MCF 10A (cell line): Measurements from ENCODE around the gene DGKD. TPM values are rescaled to one million over a fixed set of nuclear protein-coding genes. Genes with fewer than 3 reads are reported as not detected.

Source experiments
- BruUV-seq: library from RNA; stranded (reverse); fragments of 400-500 nt; replicated peaks from 2 replicates; lab custom pipeline; 2021; lab: Mats Ljungman, UMichigan
- CTCF ChIA-PET: fragments of 300-600 bp; sonication (Branson Sonifier 250); formaldehyde crosslinking; extraction: SDS; loops from one replicate; lab custom pipeline; 2021; ENCODE audit warnings: antibody characterized with exemption, inconsistent platforms; lab: Yijun Ruan, JAX
- POLR2A ChIA-PET: fragments of 300-600, 350-650 bp; sonication (Branson Sonifier 250); formaldehyde crosslinking; extraction: SDS; loops from one replicate; lab custom pipeline; 2020; ENCODE audit warnings: antibody characterized with exemption, inconsistent platforms; lab: Yijun Ruan, JAX
- DNase-seq: peaks from one replicate; pipeline ENCODE4 v3.0.0-alpha.2; 2018; ENCODE audit not compliant: unreplicated experiment
- H3K27ac Mint-ChIP-seq: one replicate; pipeline ENCODE4 v1.8.0; 2022; ENCODE audit warnings: mild to moderate bottlenecking, low read depth, mixed read lengths; ENCODE audit not compliant: unreplicated experiment
- H3K27me3 Mint-ChIP-seq: one replicate; pipeline ENCODE4 v1.8.0; 2022; ENCODE audit warnings: mixed read lengths; ENCODE audit not compliant: insufficient read depth, unreplicated experiment
- H3K36me3 Mint-ChIP-seq: one replicate; pipeline ENCODE4 v1.8.0; 2022; ENCODE audit warnings: mild to moderate bottlenecking, moderate library complexity, mixed read lengths; ENCODE audit not compliant: insufficient read depth, unreplicated experiment
- H3K4me1 Mint-ChIP-seq: one replicate; pipeline ENCODE4 v1.8.0; 2022; ENCODE audit warnings: mixed read lengths; ENCODE audit not compliant: insufficient read depth, unreplicated experiment
- H3K4me3 Mint-ChIP-seq: one replicate; pipeline ENCODE4 v1.8.0; 2022; ENCODE audit warnings: mild to moderate bottlenecking, moderate library complexity, mixed read lengths; ENCODE audit not compliant: unreplicated experiment
- H3K9me3 Mint-ChIP-seq: one replicate; pipeline ENCODE4 v1.8.0; 2022; ENCODE audit warnings: mixed read lengths; ENCODE audit not compliant: unreplicated experiment
- CTCF ChIP-seq: fragments of 200-600 bp; IDR thresholded peaks from one replicate; pipeline ENCODE4 v1.8.0; 2022; ENCODE audit warnings: antibody characterized with exemption, mild to moderate bottlenecking; ENCODE audit not compliant: unreplicated experiment
- intact Hi-C: fragments of 100-400 bp; cut with micrococcal nuclease; formaldehyde crosslinking; loops from 2 replicates; pipeline ENCODE4 v1.14.1; 2022
- total RNA-seq: library from RNA; stranded (reverse); gene quantifications from 2 replicates; pipeline ENCODE4 v1.2.3, GENCODE V29; 2022

Gene DGKD
- total RNA-seq, 1 experiment from 2014 or later, result 59.1 TPM

- CTCF ChIA-PET, result interaction anchor here (0.5 to 1.3 kb wide), 2 partner anchors 9 to 260 kb away, joined by 3 to 5 read pairs; no protein-coding TSS in a partner anchor
- no peak overlapping the region for H3K27ac Mint-ChIP-seq
- peaks cover 59% of the 10 kb centered on the region for H3K36me3 Mint-ChIP-seq
Measured at GRCh38 chr2:233450864-233451575, 96.7 kb downstream of the DGKD start.

GRCh38 chr2:233451950-233452349 is 97.7 kb downstream of the DGKD start:
- POLR2A ChIA-PET, result no interaction called here
- no TSS peak for BruUV-seq
- Mint-ChIP-seq H3K4me3 (no peak overlapping the region), H3K9me3 (no peaks in the 10 kb centered on the region), H3K27me3 (no peaks in the 10 kb centered on the region), H3K36me3 (peaks cover 63% of the 10 kb centered on the region), H3K27ac (no peak overlapping the region), H3K4me1 (peaks cover 4% of the 10 kb centered on the region)
- intact Hi-C loops, result no loop called here
- no peak for TF ChIP-seq CTCF
- DNase-seq, result no peak
- CTCF ChIA-PET, result interaction anchor here (0.6 to 1.3 kb wide), 4 partner anchors 9 to 259 kb away, joined by 3 to 5 read pairs (median 4); no protein-coding TSS in a partner anchor

More at GRCh38 chr2:233450864-233451575, 96.7 kb downstream of the DGKD start:
- H3K4me3 Mint-ChIP-seq, result no peak overlapping the region
- intact Hi-C loops, result no loop called here
- TF ChIP-seq CTCF, result no peak
- POLR2A ChIA-PET, result no interaction called here
- H3K4me1 Mint-ChIP-seq, result peaks cover 4% of the 10 kb centered on the region
- BruUV-seq, result no TSS peak
- no peak for DNase-seq
- no peaks in the 10 kb centered on the region for H3K9me3 Mint-ChIP-seq
- H3K27me3 Mint-ChIP-seq, result no peaks in the 10 kb centered on the region

- Mint-ChIP-seq H3K27ac (no peak overlapping the region), H3K36me3 (peaks cover 60% of the 10 kb centered on the region)
- POLR2A ChIA-PET, result interaction anchor here (0.8 to 0.9 kb wide), 2 partner anchors 31 to 134 kb away, joined by 3 read pairs; no protein-coding TSS in a partner anchor
Measured at GRCh38 chr2:233453111-233453915, 99.0 kb downstream of the DGKD start.

More at GRCh38 chr2:233453111-233453915, 99.0 kb downstream of the DGKD start:
- Mint-ChIP-seq H3K9me3 (no peaks in the 10 kb centered on the region), H3K4me1 (peaks cover 4% of the 10 kb centered on the region), H3K4me3 (no peak overlapping the region), H3K27me3 (no peaks in the 10 kb centered on the region)
- CTCF ChIA-PET, result interaction anchor here (0.8 to 1.0 kb wide), 3 partner anchors 10 to 258 kb away, joined by 3 read pairs; no protein-coding TSS in a partner anchor
- intact Hi-C loops, result no loop called here
- BruUV-seq, result no TSS peak
- no peak for DNase-seq
- TF ChIP-seq CTCF, result no peak
